ENCODE data around the gene RGS16.

Gene RGS16

DNA sequence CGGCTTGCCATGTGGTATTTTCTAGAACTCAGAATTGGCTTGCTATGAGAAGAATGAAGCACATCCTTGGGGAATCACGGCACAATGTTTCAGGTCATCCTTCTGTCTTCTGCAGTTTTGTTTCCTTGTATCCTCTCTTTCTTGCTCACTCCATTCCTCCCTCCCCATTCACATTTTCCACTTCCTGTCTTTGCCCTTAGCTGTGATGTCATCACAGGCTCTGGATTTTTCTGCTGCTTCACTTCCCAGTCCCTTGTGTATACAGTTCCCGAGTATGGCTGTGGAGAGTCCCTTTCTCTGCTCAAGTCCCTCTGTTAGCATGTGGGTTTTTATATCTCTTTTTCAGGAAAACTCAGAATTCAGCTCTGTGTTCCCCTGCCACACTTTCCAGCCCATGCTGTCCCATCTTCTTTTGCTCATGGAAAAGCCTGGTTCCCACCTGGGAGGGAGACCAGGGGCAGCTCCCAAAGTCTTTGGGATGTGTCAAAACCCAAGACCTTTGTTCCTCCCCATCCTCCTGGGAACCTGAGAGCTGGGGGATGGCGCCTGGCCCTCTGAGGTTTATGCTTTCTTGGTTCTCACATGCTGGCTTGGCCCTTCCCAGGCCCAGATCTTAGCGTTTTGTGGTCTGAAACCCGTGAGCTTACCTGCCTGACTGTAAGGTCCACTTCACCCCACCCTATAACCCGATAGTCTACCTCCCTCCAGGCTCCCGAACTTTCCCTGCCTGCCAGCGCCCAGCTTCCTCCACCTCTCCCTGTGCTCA, 4.8 kb upstream of the RGS16 start:
- no peak for DNase-seq (ENCODE audit: low spot score)

DNA sequence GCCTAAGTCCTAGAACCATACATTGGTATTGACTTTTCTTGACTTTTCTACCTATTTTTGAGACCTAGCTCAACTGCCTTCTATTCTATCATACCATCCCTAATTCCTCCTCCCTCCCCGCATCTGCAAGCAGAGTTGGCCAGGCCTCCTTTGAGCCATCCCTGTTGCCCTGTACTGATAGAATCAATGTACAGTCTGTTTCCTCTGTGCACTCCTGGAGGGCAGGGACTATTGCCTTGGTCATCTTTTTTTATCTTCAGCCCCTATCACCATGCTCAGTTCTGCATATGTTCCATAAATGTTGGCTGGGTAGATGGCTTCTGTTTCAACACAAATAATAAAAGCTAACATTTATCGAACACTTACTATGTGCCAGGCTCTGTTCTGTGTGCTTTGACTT, 4.0 kb upstream of the RGS16 start:
- DNase-seq (ENCODE audit: low spot score) = no peak

DNA sequence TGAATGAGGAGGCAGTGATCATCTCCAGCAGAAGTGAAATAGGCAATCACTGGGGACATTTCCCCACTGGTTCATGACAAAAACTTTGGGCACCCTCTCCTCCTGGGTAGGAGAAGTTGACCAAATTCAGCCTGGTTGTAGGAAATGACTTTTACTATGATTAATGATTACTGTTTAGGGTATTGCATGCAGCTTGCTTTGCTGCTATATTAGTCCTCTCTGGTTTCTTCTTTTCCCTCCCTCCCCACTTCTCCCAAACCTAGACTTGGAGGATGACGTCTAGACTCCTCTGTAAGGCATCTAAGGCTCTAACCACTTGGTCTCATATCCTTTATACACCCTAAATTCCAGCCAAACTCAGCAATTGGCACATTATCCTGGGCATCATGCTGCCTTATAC, 3.4 kb upstream of the RGS16 start:
- DNase-seq (ENCODE audit: low spot score) = no peak

DNA sequence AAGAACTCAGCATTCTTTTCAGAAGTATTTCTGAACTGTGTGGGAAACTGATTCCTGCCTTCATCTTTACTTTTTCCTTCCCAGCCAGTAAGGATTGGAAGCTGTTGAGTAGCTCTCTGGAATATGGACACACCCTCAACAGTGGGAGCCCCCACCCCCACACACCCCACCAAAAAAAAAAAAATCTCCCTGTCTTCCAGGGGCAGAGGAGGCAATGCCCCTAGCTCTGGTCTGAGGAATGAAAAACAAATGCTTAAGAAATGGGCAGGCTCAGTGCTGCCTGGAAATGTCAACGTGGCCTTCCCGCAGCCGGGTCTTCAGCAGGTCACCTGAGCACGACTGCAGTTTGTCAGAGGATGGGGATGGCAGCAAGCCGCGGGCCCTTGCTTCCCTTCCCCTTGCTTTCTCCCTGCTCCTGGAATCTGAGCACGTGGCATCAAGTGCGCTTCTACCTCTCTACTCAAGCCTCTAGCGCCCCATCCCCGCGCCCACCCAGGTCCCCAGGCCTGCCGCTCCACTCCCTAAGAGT, 479 bp downstream of the RGS16 start:
- no peak for DNase-seq (ENCODE audit: low spot score)

DNA sequence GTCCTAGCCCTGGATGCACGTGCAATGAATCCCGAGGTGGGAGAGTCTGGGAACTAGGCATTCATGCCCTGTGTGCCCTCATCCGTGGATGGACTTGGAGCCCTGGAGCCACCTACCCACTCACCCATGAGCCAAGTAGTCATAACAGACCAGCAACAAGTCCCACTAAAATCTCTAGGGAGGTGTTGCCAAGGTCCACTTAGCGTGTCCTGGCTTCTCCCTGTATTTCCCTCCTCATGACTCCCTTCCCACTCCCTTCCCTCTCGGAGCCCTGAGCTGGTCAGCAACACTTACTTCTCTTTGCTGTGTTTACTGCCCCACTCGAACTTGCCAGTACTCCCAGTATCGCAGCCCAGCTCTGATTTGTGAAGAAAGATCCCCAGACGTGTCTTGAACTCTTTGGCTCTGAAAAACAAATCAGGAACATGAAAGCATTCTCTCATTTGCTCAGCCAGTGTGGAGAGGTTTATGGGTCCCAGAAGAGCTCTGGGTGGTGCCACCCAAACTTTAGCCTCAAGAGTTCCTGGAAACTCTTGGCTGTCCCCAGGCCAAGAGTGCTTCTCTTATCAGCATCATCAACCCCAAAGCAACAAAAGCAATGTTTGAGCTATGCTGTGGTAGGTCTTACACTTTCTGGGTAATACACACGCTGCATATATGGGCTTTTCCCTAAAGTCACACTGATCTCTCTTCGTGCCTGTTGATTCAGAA, 1.1 kb downstream of the RGS16 start:
- peak; percentile 40 for DNase-seq (ENCODE audit: low spot score)

DNA sequence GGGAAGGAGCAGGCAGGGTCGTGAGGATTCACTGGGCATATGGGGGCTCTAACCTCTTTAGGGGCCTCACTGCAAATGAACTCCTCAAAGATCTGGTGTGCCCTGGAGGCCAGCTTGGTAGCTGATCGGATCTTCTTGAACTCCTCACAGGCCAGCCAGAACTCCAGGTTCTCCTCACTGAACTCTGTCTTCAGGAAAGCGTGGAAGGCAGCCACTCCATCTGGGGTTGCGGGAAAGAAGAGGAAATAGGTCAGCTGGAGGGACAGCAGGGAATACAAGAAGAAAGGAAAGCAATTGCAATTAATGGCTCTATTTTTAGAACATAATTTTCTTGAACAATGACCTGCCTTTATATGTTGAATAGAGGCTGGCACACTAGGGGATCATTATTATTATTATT, 2.3 kb downstream of the RGS16 start:
- DNase-seq (ENCODE audit: low spot score) = no peak

DNA sequence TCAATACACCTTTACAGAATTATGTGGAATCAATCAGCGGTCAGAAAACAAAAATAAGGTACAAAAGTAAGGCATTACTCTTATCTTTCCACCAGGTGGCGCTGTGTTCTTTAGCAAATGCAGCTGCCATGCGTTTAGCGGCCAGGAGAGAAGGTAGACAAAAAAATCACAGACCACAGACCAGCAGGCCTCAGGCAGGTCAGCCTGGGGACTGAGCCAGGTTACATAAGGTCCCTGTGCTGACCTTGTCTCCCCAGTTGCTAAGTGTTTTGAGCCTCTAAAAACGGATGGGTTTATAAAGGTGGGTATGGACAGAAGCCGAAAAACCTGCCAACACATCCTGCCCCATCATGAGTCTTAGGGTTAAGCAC, 2.8 kb downstream of the RGS16 start:
- peak; percentile 89 for DNase-seq (ENCODE audit: low spot score)

DNA sequence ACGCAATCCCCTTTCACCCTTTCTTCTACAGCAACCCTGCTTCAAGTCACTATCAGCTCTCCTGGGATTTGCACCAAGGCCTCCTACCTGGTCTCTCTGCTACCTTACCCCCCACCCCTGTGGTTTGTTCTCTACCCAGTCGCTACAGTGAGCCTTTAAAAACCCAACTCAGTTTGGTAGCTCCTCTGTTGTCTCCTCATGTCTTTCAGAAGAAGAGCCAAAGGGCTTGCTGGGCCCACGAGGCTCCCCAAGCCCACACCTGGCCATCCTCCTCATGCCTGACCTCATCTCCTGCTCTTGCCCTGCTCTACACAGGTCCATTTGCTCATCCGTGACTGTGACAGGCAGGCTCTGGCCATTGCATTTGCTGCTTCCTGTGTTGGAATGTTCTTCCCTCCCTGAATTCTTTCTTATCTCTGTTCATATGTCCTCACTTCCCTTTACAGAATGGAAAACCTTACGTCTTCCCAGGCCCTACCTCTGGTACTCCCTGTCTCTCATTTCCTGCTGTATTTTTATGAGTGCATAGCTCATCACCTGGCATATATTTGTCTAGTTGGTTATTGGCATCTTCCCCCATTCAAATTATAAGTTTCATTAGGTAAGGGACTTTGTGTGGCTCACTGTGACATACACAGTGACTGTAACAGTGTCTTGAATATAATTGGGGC, 3.3 kb downstream of the RGS16 start:
- no peak for DNase-seq (ENCODE audit: low spot score)

DNA sequence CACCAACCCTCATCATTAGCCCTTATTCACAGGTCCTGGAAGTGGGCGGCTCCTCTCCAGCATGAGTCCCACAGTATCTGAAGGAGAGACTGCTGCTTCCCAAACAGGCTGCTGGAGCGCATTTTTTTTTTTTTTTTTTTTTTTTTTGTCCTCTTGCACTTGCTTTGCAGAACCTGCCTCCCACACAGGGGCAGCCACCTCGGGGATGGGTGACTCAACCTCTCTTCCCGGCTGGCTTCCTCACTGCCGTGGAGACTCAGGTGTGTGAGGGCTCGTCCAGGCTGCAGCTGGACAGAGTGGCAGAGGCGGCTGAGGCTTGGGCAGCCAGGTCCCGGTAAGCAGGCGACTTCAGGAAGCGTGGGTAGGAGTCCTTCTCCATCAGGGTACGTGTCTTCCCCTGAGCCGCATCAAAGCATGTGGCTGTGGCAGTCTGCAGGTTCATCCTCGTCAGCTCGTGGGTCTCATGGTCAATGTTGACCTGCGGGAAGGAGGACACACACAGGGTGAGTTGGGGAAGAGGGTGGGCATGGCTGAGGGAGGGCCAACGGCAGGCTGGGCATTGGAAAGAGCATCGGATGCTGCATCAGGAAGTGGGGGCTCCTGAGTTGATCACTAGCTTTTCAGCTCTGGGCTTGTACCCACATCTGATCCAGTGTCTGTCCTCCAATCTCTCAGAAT, 4.0 kb downstream of the RGS16 start:
- DNase-seq (ENCODE audit: low spot score) = no peak

DNA sequence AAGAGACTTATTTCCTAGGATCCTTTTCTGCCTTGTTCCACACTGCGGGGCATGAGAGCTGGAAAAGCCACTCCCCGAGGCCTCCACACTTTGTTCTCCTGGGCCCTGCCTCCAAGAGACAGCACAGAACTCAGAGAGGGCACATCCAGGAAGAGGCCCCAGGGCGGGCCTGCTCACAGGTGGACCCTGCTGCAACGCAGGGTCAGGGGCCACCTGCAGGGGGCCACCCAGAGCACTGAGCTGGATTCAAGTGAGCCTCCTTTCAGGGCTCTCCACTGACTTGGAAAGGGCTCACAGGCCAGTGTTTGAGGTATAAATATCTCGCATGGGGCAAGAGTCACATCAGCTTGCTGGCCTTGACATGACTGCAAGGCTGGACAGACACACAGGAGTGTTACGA, 4.8 kb downstream of the RGS16 start:
- peak; percentile 31 for DNase-seq (ENCODE audit: low spot score)

DNA sequence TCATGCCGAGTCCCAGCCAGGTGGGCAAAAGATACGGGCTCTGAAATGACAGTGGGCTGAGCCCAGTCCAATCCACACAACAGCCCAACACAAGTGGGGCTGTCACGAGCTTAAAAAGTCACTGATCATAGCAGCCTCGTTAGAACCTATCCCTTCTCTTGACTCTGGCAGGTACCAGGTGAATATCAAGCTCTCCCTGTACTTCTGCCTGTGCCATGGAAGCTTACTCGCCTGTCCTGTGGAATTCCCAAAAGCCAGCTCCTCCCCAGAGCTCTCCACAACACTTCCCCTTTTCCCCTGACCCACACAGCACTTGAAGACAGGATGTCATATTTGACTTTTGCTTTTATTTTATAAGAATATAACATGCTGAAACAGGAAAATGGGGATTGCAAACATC, 5.9 kb downstream of the RGS16 start:
- no peak for DNase-seq (ENCODE audit: low spot score)

DNA sequence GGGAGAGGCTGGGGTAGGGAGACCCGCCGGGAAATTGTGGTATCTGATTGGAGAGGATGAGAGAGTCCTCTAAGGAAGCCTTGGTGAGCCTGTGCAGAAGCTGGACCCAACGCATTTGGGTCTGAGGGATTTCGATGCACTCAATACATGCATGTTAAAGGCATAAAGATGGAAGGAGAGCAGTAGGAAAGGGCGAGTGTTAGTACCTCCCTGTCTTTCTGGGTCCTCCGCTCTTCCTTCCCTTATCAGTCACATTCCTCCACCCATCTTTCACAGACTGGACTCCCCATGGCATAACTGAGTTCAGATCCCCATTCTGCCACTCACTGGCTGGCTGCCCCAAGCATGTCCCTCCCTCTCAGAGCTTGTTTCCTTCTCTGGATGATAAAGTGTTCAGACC, 7.3 kb downstream of the RGS16 start:
- DNase-seq (ENCODE audit: low spot score) = no peak

DNA sequence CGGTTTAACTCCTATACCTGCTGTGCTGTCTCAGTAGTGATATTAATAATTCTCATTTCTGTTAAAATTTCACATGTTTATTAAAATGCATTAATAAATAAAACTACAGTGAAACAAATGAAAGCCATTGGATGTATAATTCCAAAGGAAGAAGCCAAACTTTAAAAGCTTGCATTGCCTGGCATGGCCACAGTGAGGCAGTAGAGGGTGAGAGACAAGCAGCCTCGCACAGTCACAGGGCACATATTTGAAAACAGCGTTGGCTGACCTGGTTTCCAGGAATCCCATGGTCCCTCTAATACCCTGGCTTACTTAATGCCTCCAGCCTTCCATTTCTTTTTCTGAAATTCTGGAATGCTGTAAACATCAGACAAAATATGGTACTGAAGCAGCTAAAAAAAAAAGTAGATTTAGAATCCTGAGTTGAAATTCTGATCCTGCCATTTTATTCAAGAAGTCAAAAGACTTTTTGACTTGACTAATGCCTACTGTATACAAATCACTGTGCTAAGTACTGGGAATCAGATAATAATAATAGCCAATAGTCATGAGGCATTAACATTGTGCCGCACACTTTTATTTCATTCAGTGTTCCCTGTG, 8.4 kb downstream of the RGS16 start:
- DNase-seq (ENCODE audit: low spot score) = peak; percentile 76

DNA sequence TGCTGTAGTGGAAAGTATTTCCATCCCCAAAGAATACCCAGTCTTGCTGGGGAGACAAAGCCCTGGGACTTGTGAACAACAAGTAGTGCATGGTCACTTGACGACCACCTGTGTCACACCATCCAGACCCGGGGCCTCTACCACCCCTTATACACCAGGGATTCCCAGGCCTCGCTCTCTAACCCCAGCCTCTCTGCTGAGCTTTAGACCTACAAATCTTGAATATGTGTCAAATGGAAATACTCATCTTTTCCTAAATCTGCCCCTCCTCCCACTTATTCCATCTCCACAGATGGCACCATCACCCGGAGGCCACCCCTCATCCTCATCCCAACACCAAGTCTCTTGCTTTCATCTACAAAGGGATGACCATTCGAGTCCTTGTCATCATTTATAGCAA, 14.3 kb downstream of the RGS16 start:
- no peak for DNase-seq (ENCODE audit: low spot score)

DNA sequence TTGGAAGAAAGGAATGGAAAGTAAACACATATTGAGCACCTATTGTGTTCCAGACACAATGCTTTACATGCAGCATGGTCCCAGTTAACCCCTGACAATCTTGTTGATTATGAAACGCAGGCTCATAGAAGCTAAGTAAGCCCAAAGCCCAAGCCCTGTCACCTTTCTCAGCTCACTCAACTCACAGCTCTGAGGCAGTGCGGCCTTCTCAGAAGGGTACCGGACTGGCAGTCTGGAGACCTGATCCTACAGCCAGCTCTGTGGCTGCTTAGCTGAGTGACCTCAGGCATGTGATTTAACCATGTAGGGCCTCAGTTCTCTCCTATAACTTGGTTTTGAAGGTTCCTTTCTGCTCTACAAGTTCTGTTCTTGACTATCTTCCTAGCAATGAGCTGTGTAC, 14.7 kb downstream of the RGS16 start:
- DNase-seq (ENCODE audit: low spot score) = no peak

DNA sequence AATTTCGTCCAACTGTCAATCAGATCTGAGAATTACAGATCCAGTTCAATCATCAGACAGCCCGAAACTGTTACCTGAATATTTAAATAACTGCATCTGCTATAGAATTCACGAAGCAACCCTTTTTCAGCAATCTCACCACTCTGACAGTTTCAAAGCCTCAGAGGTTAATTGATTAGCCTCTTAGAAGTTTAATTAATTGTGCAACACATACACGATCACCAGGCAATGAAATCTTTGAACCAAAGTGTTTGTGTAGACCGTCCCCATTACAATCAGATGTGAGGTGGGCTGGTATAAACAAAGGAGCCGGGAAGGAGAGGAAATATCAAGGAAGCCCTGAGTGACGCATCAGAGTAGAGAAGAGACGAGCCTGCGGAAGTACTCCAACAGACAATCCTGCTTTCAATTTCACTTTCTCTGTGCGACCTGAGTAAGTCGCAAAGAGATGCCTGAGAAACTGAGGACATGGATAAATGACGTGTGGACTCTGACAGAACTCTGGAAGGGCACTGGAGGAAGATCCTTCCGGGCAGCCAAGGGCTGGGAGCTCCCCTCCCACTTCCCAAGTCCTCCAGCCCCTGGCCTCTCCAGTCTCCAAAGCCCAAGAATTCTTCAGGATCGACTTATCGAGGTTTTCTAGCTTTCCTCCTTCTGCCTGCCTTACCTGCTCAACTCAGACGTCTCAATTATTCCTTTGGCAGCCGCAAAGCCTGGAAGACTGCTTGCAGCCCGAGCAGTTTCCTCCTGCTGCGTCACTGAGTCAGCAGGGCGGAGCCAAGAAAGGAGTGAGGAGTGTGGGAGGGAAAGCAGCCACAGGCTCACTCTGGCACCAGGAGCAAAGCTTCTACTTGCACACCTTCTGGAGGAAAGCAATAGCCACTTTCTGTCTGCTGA, 15.4 kb downstream of the RGS16 start, which contains the start of gene RNASEL:
RNASEL (minus strand) TSS at position 757 of the 897 bp plus-strand sequence. CDS start 2,450 bp downstream, outside the sequence.
- peak; percentile 70 for DNase-seq (ENCODE audit: low spot score)

DNA sequence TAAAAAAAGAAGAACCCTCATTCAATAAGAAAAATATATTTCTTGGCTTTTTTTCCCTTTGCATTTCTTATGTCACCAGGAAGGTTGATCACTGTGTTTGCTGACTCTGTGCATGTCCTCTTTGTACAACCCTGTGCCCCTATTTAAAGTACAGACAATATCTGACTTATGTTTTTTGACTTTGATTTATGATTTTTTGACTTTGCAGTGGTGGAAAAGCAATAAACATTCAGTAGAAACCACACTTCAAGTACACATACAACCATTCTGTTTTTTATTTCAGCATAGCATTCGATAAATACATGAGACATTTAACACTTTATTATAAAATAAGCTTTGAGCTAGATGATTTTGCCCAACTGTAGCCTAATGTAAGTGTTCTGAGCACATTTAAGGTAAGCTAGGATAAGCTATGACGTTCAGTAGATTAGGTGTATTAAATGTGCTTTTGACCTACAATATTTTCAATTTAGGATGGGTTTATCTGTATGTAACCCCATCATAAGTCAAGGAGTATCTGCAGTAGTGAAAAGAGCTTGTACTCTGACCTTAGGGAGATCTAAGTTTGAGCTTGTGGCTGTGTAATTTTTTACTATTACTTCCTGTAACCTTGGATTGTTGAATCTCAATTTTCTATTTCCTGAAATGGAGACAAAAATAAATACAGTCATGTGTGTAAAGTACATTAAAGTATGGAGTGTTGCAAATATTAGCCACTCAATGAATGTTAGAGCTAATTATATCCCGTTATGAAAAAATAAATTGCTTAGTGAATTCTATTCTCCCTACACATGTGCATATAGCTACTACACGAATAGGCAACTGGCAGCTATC, 16.3 kb downstream of the RGS16 start:
- no peak for DNase-seq (ENCODE audit: low spot score)

DNA sequence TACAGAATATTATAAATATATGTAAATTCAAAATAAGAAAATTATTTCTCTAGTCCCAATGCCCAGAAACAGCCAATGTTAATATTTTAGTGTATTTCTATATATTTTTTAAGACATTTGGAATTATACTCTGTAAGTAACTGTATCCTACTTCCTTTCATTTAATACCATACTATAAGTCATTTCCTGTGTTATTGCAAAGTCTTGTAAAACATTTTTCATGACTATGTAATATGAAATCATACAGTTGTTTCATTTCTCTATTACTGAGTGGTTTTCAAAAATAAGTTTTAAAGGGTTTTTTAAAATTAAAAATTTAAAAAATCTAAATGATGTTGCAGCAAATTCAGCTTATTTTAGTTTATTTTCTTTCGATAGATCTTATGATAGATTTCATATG, 17.1 kb downstream of the RGS16 start:
- DNase-seq (ENCODE audit: low spot score) = no peak

DNA sequence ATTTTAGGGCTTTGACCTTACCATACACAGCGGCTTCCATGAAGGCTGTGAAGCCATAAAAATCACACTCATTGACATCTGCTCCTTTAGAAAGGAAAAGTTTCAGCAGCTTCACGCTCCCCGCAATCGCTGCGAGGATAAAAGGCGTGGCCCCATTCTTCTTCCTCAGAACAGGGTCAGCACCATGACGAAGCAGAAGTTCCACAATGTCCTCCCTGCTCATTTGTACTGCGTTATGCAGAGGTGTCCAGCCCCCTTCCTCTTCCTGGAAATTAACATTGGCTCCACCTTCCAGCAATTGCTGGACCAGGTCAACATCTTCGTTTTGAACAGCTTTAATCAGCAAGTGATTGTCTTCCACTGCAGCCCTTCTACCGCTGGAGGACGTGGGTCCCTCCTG, 17.8 kb downstream of the RGS16 start:
- DNase-seq (ENCODE audit: low spot score) = no peak

DNA sequence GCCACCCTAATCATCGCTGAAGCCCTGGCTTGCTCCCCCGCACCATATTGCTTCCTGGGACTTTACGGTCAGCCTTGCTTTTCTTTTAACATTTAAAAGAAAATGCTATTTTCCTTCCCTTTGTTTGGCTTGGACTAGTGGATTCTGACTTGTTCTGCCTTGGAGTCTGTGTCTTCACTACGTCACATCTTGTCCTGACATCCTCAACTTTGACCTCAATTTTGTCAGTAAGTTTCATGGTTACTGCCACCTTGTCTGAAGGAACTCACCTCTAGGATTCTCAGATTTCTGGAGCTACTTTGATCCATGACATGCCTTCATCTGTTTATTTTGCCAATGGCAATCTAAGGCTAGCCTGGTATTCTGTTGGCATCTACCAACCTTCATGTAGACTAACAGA, 19.4 kb downstream of the RGS16 start:
- no peak for DNase-seq (ENCODE audit: low spot score)
